Loucy (cell line): ENCODE data around the gene PAM16.

Experiments
- H2AFZ ChIP-seq: fragments of 200-600 bp; sonication (generic); 2 replicates; pipeline ENCODE4 v1.6.0; 2016; ENCODE audit warnings: antibody characterized with exemption, mild to moderate bottlenecking, low read length, moderate library complexity
- H3F3A ChIP-seq: fragments of 200-600 bp; 2 replicates; pipeline ENCODE4 v1.6.0; 2016; ENCODE audit warnings: antibody characterized with exemption, low read depth, mild to moderate bottlenecking
- H3K27me3 ChIP-seq: fragments of 200-600 bp; sonication (generic); 2 replicates; pipeline ENCODE4 v1.6.1; 2014; ENCODE audit warnings: low read length, mild to moderate bottlenecking; ENCODE audit not compliant: insufficient read depth, poor library complexity, severe bottlenecking
- H3K36me3 ChIP-seq: fragments of 200-600 bp; sonication (generic); 2 replicates; pipeline ENCODE4 v1.6.1; 2016; ENCODE audit warnings: low read length; ENCODE audit not compliant: insufficient read depth
- H3K4me1 ChIP-seq: fragments of 200-600 bp; sonication (generic); 2 replicates; pipeline ENCODE4 v1.5.1; 2014; ENCODE audit warnings: low read length, mild to moderate bottlenecking; ENCODE audit not compliant: insufficient read depth, poor library complexity, severe bottlenecking
- H3K4me2 ChIP-seq: fragments of 200-600 bp; sonication (generic); 2 replicates; pipeline ENCODE4 v1.6.0; 2014; ENCODE audit warnings: antibody characterized with exemption, low read length, low read depth, mild to moderate bottlenecking; ENCODE audit not compliant: poor library complexity, severe bottlenecking
- H3K4me3 ChIP-seq: fragments of 200-600 bp; sonication (generic); 2 replicates; pipeline ENCODE4 v1.5.1; 2014; ENCODE audit warnings: low read length, mild to moderate bottlenecking, mixed read lengths; ENCODE audit not compliant: poor library complexity, severe bottlenecking
- H3K79me2 ChIP-seq: fragments of 200-600 bp; sonication (generic); 2 replicates; pipeline ENCODE4 v1.6.1; 2014; ENCODE audit warnings: low read length; ENCODE audit not compliant: insufficient read depth
- H3K9ac ChIP-seq: fragments of 200-600 bp; sonication (generic); 2 replicates; pipeline ENCODE4 v1.6.0; 2014; ENCODE audit warnings: mild to moderate bottlenecking, low read depth, low read length, moderate library complexity; ENCODE audit not compliant: poor library complexity, severe bottlenecking
- H3K9me2 ChIP-seq: fragments of 200-600 bp; sonication (generic); replicated peaks from 2 replicates; pipeline ENCODE4 v1.6.1; 2016; ENCODE audit warnings: low read depth, low read length, mixed read lengths
- H3K9me3 ChIP-seq: fragments of 200-600 bp; sonication (generic); 2 replicates; pipeline ENCODE4 v1.6.1; 2014; ENCODE audit warnings: mild to moderate bottlenecking, antibody characterized with exemption, low read length, low read depth; ENCODE audit not compliant: insufficient read depth
- H4K20me1 ChIP-seq: fragments of 200-600 bp; sonication (generic); 2 replicates; pipeline ENCODE4 v1.6.0; 2014; ENCODE audit warnings: antibody characterized with exemption, low read length, mild to moderate bottlenecking; ENCODE audit not compliant: insufficient read depth, poor library complexity, severe bottlenecking
- EZH2phosphoT487 ChIP-seq: fragments of 200-600 bp; IDR thresholded peaks from 2 replicates; pipeline ENCODE4 v1.6.1; 2018; ENCODE audit warnings: antibody characterized with exemption, mild to moderate bottlenecking, moderate library complexity, borderline replicate concordance
- TF ChIP-seq, protein P1 (sequence below): fragments of 200-600 bp; sonication (generic); conservative IDR thresholded peaks from 2 replicates; pipeline ENCODE4 v1.5.1; 2014; ENCODE audit warnings: mild to moderate bottlenecking, antibody characterized with exemption, low read length

Gene PAM16

DNA sequence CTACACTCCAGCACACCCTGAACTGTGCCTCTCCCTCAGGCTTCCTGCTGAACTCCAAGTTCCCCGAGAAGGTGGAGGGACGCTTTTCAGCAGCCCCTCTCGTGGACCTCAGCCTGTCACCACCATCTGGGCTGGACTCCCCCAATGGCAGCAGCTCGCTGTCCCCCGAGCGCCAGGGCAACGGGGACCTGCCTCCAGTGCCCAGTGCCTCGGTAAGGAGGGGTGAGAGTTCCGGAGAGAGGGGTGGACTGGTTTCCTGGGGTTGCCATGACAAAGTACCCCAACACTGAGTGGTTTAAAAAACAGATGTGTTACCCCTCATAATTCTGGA, 17.8 kb downstream of the PAM16 start:
- no peak for TF ChIP-seq EZH2phosphoT487
- TF ChIP-seq, protein P1, sequence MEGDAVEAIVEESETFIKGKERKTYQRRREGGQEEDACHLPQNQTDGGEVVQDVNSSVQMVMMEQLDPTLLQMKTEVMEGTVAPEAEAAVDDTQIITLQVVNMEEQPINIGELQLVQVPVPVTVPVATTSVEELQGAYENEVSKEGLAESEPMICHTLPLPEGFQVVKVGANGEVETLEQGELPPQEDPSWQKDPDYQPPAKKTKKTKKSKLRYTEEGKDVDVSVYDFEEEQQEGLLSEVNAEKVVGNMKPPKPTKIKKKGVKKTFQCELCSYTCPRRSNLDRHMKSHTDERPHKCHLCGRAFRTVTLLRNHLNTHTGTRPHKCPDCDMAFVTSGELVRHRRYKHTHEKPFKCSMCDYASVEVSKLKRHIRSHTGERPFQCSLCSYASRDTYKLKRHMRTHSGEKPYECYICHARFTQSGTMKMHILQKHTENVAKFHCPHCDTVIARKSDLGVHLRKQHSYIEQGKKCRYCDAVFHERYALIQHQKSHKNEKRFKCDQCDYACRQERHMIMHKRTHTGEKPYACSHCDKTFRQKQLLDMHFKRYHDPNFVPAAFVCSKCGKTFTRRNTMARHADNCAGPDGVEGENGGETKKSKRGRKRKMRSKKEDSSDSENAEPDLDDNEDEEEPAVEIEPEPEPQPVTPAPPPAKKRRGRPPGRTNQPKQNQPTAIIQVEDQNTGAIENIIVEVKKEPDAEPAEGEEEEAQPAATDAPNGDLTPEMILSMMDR: no peak
- Histone ChIP-seq H3K36me3 (no peaks in the 10 kb centered on the region), H3F3A (no peaks in the 10 kb centered on the region), H3K9ac (no peak overlapping the region), H3K4me3 (no peak overlapping the region), H3K9me2 (no peaks in the 10 kb centered on the region), H3K79me2 (no peaks in the 10 kb centered on the region), H2AFZ (no peak overlapping the region), H3K27me3 (no peaks in the 10 kb centered on the region), H3K4me1 (no peaks in the 10 kb centered on the region), H3K4me2 (no peak overlapping the region), H3K9me3 (no peaks in the 10 kb centered on the region), H4K20me1 (no peaks in the 10 kb centered on the region)

DNA sequence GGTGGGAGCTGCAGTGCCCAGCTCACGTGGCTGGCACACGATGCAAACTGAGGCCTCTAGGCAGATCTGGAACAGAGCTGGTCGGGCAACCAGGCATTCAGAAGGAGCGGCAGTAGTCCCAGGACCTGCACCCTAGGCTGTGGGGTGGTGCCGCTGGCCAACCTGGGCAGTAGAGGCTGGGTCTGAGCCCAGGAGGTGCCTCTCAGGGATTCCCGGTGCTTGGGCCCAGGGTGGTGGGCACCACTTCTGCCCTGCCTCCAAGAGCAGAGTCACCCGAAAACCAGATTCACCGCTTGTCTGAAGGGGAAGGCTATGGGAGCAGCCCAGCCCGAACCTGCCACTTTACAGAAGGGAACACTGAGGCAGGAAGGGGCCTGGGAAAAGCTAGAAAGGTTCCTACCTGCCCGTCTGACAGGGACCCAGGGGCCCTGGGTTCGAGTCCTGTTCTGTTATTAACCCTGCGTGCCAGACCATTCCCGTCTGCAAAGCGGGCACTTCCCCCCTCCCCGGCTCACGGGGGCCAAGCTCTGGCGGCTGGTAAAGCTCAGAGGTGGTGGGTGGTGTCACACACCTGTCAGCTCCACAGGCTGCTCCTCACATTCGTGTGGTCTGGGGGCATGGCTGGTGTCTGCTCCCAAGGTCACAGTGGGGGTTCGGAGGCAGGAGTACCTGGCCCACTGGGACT, 18.4 kb downstream of the PAM16 start:
- Histone ChIP-seq H4K20me1 (no peaks in the 10 kb centered on the region), H3K79me2 (no peaks in the 10 kb centered on the region), H3K9ac (no peak overlapping the region), H3K9me3 (no peaks in the 10 kb centered on the region), H3K4me3 (no peak overlapping the region), H3K9me2 (no peaks in the 10 kb centered on the region), H3K4me1 (no peaks in the 10 kb centered on the region), H3F3A (no peaks in the 10 kb centered on the region), H3K36me3 (no peaks in the 10 kb centered on the region), H3K27me3 (no peaks in the 10 kb centered on the region), H3K4me2 (no peak overlapping the region), H2AFZ (no peak overlapping the region)
- no peak for TF ChIP-seq EZH2phosphoT487
- TF ChIP-seq, protein P1: no peak

DNA sequence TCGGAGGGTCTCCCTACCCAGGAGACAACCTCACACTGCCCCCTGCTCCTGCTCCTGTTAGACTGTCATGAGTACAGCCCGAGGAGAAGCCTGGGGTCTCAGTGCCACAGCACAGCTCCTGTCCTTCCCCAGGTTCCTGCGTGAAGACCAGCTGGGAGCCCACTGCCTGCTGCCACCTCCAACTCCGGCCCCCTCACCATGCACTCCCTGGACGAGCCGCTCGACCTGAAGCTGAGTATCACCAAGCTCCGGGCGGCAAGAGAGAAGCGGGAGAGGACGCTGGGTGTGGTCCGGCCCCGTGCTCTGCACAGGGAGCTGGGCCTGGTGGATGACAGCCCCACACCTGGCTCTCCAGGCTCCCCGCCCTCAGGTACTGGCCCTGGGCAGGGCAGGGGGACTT, 19.0 kb downstream of the PAM16 start:
- H2AFZ ChIP-seq: no peak overlapping the region
- TF ChIP-seq, protein P1: no peak
- no peak for TF ChIP-seq EZH2phosphoT487
- H4K20me1 ChIP-seq: no peaks in the 10 kb centered on the region
- H3K9ac ChIP-seq: no peak overlapping the region
- H3K36me3 ChIP-seq: no peaks in the 10 kb centered on the region
- H3F3A ChIP-seq: no peaks in the 10 kb centered on the region
- no peaks in the 10 kb centered on the region for H3K9me3 ChIP-seq
- H3K79me2 ChIP-seq: no peaks in the 10 kb centered on the region
- H3K4me3 ChIP-seq: no peak overlapping the region
- H3K4me1 ChIP-seq: no peaks in the 10 kb centered on the region
- H3K4me2 ChIP-seq: no peak overlapping the region
- H3K27me3 ChIP-seq: no peaks in the 10 kb centered on the region
- no peaks in the 10 kb centered on the region for H3K9me2 ChIP-seq
